RPMI8226 (cell line): ENCODE results near the gene TOMM70.
A peak's percentile ranks its signal among the peaks of the same experiment; 100 is the strongest.
"Not testable (repeated sequence)": the region's sequence is repeated elsewhere in the genome, so short reads cannot be mapped to it uniquely, and the experiment has no call there.

Experiments used
- DNase-seq: peaks from one replicate; pipeline ENCODE4 v3.0.0-alpha.2; 2015

The TOMM70 gene

DNA sequence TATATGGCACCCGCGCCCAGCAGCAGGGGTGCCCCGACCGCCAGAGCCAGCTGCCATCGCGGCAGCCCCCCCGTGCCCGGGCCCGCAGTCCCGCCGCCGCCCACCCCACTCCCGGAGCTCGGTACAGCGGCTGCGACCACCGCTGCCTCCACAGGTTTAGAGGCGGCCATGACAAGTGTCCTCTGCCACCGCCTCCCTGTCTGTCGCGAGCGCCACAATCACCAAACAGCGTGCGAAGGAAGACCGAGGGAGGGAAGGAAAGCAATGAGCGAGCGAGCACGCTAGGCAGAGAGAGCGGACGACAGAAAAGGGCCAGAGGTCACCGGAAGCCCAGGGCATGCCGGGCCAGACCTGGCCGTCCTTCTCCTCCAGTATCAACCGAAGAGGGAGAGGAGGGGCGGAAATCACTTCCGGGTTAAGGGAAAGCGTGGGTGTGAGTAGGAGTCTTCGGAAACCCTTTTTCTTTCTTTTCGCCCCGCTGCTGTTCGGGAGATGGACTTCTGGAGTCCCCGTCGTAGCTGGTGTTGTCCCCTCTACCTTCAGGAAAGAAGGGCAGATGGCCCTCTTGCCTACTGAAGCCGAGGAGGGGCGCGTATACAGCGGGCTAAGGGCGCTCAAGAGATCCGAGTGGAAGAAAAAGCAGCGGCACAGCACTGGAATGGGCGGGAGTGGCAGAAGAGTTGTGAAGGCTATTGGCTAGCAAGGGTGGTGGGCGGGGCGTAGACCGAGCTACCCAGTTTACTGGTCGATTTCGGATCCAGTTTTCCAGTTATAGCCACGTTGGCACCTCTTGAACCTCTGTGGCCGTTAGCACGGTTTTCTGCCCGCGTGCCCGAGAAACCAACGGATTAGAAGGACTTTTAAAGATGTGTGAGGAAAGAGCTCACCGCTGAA is at the start of gene TOMM70, which contains the start of gene LNP1:
TSS of gene TOMM70 (minus strand) at position 310 of the 894 bp plus-strand sequence. CDS start at position 170, 140 bp downstream.
TSS of gene LNP1 (plus strand) at position 760 of the 894 bp plus-strand sequence. CDS start 28,191 bp downstream, outside the sequence.
- peak; percentile 98 for DNase-seq

DNA sequence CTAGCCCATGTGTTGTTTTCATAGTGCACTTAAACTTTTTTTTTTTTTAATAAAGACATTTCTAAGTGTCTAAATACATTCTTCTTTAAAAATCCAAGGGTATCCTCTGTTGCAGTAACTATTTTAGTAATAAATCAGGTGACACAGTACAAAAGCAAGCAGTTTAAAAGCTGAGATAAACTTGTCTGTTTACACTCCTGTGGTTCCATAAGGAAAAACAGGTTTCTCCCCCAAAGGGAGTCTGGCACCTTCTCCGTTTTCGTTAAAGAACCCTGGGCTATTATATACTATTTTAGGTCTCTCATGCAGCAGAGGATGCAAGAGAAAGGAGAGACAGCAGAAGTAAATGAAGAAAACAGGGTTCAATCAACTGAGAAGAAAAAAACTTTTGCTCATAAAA is 48.3 kb upstream of the TOMM70 start:
- no peak for DNase-seq

DNA sequence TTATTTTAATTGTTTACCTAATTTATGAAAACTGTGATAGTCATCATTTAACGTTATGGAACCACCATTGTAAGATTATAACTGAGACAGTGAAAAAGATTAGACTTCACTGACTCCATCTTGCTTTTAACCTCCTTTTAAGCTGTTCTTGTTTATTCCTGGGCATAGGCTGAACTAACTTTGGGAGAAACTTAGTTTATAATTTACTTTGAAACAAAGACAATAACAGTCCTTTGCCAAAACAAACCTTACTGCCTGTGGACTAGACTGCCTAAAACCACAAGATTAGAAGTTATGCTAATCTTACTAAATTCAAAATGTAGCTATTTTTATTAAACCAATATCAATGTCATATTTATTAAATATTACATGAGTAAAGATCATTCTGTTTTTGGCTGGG is 47.2 kb upstream of the TOMM70 start:
- DNase-seq: no peak

DNA sequence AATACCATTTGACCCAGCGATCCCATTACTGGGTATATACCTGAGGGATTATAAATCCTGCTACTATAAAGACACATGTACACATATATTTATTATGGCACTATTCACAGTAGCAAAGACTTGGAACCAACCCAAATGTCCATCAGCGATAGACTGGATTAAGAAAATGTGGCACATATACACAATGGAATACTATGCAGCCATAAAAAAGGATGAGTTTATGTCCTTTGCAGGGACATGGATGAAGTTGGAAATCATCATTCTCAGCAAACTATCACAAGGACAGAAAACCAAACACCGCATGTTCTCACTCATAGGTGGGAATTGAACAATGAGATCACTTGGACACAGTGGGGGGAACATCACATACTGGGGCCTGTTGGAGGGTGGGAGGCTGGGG is 46.2 kb upstream of the TOMM70 start:
- not testable (repeated sequence) for DNase-seq

DNA sequence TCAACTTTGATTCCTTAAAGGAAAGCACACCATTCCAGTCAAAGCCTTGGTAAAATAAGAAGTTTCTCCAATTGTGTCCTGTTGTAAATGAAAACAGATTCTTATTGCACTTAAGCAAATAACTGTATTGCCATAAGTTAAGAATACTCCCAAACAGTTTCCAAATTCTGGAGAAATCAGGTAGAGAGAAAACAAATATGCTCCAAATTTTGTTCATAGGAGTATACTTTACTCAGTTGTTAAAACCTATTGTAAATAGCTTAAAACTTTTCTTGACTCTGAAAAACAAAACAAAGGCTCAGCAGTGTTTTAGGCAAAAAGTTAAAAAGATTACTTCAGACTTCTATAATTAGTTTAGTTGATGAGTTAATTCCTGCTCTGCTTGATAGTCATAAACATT is 42.8 kb upstream of the TOMM70 start:
- no peak for DNase-seq

DNA sequence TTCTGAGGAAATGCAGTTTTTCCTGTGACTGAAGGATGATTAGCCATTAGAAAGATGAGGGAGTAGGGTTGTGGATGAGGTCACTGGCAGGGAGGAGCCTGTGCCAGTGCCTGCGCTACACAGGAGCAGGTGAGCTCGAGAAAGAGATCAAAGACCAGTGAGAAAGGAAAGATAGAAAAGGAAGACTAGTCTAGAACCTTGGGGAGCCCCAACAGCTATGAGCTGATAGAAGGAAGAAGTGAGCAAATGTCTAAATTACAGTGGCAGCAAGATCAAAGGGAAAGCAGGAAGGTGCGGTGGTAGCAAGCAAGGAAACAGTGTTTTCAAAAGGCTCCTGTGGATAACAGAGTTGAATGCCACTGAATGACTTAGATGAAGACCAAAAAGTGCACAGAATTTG is 40.0 kb upstream of the TOMM70 start:
- DNase-seq: no peak

DNA sequence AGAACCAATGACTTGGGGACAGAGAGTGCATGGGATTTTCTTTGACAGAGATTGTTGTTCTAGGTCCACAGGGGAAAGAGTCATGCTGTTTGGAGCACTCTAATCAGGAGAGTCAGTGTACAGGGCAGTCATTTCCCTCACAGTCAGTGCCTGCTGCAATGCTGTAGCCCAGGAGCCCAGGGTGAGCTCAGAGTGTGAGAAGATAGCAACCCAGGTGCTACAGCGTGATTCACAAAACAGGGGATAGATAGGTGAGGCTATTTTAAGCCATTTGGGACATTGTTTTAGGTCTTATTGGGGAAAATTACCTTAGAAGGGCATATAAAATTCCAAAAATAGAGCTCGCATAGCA is 37.7 kb upstream of the TOMM70 start:
- DNase-seq: no peak

DNA sequence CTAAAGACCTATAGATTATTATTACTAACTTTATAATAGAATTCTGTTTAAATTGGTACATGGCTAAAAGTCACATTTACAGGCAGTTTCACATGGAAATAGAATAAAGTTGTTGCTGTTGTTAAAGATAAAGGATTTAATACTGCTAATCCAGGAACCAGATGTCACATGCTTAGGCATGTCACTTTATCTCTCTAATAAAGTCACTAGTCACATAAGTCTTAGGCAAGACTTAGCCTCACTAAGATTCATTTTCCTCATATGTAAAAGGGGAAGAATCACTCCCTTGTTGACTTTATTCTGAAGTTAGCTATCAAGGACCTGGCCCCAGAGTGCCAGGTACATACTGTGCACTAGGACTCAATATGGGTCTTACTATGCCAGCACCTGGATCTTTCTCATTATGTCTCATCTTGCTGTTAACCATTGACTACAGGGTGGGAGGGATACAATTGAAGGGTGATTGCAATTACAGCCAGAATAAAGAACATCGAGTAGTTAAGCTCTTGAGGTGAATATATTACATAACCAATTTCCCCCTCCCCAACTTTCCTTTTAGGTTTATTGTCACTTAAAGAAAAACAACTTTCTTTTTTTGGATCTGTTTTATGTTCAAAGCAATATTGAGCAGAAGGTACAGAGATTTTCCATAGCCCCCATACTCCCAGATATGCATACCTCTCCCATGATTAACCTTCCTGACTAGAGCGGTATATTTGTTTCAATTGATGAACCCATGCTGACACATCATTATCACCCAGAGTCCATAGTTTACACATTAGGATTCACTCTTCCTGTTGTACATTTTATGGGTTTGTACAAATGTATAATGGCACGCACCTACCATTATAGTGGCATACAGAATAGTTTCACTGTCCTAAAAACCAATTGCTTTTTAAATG is 37.1 kb upstream of the TOMM70 start:
- no peak for DNase-seq

DNA sequence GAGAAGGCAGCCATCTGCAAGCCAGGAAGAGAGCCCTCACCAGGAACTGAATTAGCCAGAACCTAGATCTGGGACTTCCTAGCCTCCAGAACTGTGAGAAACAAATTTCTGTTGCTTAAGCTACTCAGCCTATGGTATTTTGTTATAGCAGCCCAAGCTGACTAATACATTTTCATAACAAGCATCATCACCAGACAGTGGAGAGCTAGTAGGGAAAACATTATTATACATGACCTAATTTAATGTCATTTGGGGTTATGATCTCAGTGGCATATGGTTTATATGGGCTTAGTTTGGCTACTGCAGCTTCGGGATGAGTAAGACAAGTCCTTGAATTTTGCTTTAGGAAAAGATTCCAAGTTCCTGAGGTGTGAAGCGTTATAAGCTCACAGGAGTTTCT is 36.1 kb upstream of the TOMM70 start:
- no peak for DNase-seq

DNA sequence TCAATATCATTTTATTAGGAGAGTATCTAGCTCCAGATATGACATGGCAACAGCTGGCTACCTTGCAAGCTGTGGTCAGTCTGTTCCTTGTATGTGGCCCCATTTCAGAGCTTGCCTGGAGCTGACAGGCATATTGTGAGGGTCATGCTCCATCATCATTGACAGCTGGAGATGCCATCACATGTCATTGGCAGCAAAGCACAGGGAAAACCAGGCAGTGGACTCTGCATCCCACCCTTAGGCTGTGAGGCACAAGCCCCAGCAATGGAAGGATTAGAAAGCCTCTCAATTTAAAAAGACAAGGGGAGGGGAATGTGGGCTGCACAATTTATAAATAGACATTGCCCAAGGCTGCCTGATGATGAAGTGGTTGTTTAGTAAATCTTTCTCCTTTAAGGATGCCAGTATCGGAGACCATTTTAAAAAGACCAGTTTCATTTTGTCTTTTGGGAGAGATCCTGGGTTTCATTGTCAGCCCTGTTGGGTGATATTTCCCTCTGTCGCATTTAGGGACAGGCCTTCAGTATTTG is 28.4 kb upstream of the TOMM70 start:
- DNase-seq: no peak

DNA sequence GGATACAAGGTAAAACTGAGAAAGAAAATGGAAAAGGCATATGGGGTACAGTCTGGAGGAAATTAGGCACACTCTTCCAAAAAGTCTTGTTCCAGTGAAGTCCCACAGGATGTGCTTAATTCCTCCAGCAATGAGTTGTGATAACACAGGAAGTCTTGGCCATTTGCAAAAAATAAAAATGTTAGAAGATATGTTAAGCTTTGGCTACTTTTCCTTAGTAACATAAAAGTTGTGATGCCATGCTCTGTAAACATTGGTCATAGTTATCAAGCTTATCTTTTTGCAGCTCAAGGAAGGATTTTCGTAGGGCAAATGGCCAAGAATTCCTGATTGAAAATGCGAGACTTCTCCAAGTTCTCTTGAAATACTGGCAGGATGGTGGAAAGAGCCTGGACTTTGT is 26.8 kb upstream of the TOMM70 start:
- no peak for DNase-seq

DNA sequence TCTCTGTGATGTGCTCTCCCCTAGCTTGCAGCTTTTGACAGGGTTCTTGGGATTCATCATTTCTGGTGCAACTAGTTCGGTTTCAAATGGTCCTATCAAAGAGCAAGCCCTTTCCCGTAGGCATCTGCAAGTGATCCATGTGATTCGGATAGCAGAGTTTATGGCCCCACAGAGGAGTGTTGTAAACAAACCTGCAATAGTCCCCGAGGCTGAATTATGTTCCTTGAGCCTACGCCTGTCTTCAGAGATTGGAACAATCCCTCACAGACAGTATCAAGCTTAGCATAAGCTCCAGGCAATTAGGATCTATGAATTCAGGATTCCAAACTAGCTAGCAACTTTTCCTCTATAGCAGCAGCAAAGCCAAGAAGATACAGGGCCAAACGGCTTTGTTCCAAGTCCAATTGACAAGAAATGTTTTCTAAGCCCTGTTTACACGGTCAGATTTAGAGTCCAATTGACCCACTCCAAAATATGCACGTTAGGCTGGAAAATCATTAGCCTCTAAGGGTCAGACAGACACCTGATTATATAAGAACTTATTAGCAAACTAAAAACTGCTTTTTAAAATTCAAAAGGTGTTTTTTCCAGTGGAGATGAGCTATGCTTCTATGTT is 25.3 kb upstream of the TOMM70 start:
- DNase-seq: no peak

DNA sequence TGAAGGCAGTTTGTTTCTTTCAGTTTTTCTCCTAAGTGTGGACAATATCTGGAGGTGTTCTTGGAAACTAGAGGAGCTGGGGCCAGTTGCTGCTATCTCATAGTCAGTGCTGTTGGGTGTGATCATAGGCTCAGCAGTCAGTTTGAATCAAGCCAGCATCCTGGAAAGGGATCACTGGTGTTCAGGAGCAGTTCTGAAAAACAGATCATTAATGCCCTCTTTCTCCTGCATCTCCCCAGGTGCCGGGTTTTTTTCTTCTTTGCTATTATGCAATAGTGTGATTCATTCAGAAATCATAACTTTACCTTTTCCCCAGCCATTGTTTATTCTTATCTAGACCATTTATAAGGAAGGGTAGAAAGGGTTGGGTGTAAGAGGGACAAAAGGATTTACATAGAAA is 24.4 kb upstream of the TOMM70 start:
- no peak for DNase-seq

DNA sequence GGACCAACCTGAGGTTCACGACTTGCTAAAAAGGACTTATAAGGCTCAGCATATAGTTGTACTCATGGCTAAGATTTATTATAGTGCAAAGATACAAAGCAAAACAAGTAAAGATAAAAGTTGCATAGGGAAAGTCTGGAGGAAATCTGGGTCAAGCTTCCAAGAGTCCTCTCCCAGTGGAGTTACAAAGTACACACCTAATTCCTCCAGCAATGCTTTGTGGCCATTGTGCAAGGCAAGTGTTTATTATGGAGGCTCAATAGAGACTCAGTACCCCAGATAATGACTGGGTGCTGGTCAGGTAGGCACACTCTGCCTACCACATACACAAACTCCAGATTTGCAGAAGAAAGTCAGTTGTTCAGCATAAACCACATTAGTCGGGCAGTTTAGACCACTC is 23.4 kb upstream of the TOMM70 start:
- DNase-seq: no peak

DNA sequence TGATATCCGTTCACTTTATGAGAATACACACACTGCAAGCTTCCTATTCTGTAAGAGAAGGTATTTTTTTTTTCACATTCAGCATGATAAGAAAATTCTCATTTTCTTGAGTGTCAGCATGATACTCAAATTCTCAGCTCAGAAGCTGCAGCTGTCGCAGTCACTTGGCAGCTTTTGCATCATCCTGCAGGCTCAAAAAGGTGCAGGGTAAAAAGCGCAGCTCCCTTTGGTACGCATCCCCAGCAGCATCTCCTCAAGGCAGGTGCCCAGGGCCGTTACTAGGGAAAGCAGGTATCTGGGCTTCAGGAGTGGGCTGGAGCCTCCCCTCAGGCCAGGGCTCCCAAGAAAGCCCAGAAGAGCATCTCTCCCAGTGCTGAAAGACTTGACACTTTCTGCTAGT is 22.7 kb upstream of the TOMM70 start:
- DNase-seq: no peak

DNA sequence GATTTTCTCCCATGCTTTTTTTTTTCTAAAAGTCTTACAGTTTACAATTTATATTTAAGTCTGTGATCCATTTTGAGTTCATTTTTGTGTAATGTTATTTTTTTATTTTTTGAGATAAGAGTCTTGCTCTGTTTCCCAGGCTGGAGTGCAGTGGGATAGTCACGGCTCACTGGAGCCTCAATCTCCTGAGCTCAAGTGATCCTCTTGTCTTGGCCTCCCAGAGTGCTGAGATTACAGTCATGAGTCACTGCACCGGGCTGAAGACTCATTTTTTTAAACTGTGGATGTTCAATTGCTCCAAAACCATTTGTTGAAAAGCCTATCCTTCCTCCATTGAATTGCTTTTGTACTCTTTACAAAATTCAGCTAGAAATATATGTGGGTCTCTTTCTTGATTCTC is 20.0 kb upstream of the TOMM70 start:
- DNase-seq: no peak

DNA sequence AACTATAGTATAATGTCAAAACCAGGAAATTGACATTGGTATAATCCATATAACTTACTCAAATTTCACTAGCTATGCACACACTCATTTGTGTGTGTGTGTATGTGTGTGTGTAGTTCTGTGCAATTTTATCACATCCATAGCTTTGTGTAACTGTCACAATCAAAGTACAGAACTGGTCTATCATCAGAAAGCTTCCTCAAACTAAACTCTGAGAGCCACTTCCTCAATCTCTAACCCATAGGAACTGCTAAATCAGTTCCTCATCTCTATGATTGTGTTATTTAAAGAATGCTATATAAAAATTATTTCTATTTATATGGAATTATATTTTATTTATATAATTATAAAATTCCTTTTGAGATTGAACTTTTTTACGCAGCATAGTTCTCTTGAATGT is 18.5 kb upstream of the TOMM70 start:
- no peak for DNase-seq

DNA sequence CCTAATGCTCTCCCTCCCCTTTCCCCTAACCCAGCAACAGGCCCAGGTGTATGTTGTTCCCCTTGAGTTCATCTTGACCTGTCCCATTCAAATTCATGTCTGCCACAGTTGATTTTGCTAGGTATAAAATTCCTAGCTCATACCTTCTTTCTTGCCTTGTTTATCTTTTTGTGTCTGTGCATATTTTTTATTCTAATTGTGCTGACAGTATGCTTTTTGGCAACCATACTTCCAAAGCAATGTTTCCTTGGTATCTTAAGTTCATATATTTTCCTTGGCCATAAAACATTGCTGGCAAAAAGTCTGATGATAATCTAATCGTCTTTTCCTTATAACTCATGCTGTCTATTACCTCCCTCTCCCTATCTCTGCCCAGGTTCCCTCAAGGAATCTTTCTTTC is 16.0 kb upstream of the TOMM70 start:
- DNase-seq: no peak

DNA sequence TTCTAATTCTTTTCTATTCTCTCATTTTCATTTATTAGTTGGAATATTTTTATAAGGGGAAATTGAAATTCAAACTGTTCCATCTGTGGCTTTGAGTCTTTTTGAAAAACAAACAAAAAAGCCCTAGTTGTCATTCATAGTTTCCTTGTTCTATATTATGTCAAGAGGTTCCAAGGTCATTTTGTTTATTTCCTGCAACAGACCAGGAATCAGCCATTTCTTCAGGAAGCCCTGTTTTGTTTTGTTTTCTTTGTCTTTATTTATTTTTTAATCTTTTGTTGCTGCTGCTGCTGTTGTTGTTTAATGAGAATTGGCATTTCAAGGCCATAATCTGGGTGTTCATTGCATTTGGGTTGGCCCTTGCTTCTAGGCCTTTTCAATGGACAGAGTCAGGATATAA is 15.3 kb upstream of the TOMM70 start:
- no peak for DNase-seq

DNA sequence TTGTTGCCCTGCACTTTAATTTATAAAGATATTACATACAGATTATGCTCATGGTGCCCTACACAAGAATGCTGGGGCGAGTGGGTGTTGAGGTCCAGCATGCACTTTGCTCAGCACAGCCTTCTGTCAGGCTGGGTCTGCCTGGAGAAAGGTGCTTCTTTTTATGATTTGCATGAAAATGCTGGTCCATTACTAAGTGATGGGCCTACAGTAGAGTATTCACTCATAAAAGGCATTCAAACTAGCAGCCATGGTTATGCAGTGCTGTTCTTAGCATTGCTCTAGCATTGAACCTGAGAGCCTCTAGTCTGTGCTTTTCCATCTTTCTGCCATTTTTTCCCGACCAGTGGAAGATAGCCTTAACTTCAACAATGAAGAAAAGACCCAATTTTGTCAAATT is 12.7 kb upstream of the TOMM70 start:
- no peak for DNase-seq

DNA sequence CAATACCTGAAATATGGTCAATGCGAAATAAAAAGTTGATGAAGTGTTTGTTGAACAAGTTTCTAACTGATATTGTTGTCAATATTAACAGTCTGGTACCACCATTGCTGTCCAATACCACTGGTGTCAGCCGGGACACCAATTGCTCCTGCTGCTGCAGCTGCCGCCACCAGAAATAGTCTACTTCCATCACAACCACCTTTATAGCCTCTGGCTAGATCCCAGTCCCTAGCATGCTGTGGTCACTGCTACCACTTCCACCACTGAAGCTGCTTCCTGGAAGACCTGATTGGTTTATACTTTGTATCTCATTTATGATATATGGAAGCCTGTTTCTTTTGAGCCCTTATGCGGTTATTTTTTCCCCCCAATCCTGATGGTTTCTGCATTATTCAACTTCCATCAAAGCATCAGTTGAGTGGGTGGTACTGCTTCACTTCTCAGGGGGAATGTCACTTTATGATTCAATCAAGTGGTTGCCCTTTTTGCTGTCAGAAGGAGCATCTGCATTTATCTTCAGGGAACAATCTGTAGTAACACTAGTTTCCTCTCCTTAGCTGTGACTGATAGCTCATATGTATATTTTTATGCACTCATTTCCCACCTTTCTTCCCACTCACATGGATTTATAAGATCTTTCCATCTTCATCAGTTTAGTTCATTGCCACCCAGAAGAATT is 12.2 kb upstream of the TOMM70 start:
- no peak for DNase-seq
